ENCODE results near the gene GNAS-AS1.
A peak's percentile ranks its signal among the peaks of the same experiment; 100 is the strongest.

Gene GNAS-AS1

DNA sequence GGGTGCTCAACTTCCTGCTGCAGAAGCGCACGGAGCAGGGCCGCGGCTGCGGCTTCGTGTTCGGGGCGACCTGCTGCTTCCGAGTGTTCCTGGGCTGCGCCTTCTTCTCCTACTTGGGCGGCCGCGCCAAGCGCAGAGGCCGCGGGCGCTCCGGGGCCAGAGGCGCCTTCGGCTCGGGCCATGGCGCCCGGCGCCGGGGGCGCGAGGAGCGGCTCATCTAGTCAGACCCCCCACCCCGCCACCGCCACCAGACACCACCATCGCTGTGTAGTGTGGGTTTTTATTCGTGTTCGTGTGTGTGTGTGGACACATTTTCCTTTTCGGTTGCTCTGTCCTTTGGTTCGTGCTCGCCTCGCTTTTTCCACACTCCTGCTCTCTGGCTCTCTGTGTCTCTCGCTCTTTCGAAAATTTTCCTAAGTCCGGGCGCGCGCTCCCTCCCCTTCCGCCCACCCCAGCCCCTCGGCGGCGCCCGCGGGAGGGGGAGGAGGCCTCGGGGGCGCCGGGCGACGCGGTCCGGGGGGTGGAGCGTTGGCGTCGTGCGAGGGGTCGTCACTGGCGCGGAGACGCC is 39.9 kb upstream of the GNAS-AS1 start:
- TF ChIP-seq TARDBP (IDR thresholded peaks at IDR 0.05) (no peak), FOXK2 (IDR thresholded peaks at IDR 0.05) (no peak), SUZ12 (IDR thresholded peaks at IDR 0.05) (no peak), L3MBTL2 (conservative IDR thresholded peaks at IDR 0.05) (peak; percentile 75)
- CTCF ChIA-PET = no interaction called here
- POLR2A ChIA-PET = interaction anchor here (0.9 to 1.1 kb wide), 3 partner anchors 90 to 150 kb away, joined by 3 to 5 read pairs (median 3); partner anchors contain the start of genes ATP5F1E and NELFCD
- DNase-seq (ENCODE audit: extremely low spot score) = peak; percentile 36

DNA sequence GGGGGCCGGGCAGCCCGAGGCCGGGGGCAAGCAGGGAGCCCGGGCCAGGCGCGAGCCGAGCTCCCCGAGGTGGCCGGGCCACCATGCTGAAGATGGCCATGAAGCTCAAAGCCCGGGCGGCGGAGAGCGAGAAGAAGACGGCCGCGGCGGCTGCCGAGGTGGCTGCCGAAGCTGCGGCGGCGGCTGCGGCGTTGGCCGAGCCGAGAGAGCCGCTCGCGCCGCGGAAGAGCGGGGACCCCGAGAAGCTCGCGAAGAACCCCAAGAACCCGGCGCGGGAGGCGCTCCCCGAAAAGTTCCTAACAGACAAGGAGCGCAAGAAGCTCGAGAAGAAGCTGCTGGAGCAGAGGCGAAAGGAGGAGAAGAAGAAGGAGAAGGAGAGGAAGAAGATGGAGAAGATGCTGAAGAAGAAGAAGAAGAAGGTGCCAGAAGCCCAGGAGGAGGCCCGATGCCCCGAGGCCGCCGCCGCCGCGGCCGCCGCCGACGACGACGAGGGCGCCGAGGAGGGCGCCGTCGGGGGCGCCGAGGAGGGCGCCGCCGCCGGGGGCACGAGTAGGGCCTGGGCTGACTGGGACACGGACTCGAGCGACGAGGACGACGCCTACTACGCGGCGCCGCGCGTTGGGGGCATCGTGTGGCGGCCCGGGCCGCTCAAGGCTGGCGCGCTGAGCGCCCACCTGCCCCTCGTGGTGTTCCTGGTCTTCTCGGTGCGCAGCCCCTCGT is 39.3 kb upstream of the GNAS-AS1 start:
- ChIA-PET POLR2A (interaction anchor here (0.9 to 1.5 kb wide), 2 partner anchors 18 to 142 kb away, joined by 4 to 5 read pairs; partner anchors contain the start of gene ATP5F1E), CTCF (no interaction called here)
- TF ChIP-seq, protein P1, sequence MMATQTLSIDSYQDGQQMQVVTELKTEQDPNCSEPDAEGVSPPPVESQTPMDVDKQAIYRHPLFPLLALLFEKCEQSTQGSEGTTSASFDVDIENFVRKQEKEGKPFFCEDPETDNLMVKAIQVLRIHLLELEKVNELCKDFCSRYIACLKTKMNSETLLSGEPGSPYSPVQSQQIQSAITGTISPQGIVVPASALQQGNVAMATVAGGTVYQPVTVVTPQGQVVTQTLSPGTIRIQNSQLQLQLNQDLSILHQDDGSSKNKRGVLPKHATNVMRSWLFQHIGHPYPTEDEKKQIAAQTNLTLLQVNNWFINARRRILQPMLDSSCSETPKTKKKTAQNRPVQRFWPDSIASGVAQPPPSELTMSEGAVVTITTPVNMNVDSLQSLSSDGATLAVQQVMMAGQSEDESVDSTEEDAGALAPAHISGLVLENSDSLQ (IDR thresholded peaks at IDR 0.05) = no peak
- peak; percentile 68; the same call in 1 of the 2 replicates for TF ChIP-seq L3MBTL2 (conservative IDR thresholded peaks at IDR 0.05)
- TF ChIP-seq CTBP1 (IDR thresholded peaks at IDR 0.05; ENCODE audit: borderline replicate concordance) = no peak
- no peak for TF ChIP-seq FOXK2 (IDR thresholded peaks at IDR 0.05)
- TF ChIP-seq NFRKB (IDR thresholded peaks at IDR 0.05) = no peak
- DNase-seq (ENCODE audit: extremely low spot score) = no peak

DNA sequence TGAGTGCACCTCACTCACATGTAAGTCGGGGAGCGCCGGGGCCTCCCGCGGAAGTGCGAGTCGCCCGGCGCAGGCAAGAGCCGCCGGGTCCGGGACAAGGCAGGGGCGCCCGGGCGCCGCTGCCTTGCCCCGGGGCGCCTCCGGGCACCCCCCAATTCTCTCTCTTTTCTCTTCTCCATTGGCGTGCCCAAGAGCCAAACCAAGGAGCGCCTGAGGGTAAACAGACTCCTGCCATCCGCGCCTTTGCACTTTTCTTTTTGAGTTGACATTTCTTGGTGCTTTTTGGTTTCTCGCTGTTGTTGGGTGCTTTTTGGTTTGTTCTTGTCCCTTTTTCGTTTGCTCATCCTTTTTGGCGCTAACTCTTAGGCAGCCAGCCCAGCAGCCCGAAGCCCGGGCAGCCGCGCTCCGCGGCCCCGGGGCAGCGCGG is 38.6 kb upstream of the GNAS-AS1 start:
- no peak for DNase-seq (ENCODE audit: extremely low spot score)
- ChIA-PET CTCF (no interaction called here), POLR2A (interaction anchor here (0.6 to 1.5 kb wide), 6 partner anchors 11 to 439 kb away, joined by 3 to 5 read pairs (median 4); partner anchors contain the start of gene ATP5F1E)
- TF ChIP-seq ELF4 (IDR thresholded peaks at IDR 0.05) = no peak
- TF ChIP-seq FOXK2 (IDR thresholded peaks at IDR 0.05) = no peak
- no peak for TF ChIP-seq CTBP1 (IDR thresholded peaks at IDR 0.05; ENCODE audit: borderline replicate concordance)
- TF ChIP-seq FOXA1 (IDR thresholded peaks at IDR 0.05) = no peak

DNA sequence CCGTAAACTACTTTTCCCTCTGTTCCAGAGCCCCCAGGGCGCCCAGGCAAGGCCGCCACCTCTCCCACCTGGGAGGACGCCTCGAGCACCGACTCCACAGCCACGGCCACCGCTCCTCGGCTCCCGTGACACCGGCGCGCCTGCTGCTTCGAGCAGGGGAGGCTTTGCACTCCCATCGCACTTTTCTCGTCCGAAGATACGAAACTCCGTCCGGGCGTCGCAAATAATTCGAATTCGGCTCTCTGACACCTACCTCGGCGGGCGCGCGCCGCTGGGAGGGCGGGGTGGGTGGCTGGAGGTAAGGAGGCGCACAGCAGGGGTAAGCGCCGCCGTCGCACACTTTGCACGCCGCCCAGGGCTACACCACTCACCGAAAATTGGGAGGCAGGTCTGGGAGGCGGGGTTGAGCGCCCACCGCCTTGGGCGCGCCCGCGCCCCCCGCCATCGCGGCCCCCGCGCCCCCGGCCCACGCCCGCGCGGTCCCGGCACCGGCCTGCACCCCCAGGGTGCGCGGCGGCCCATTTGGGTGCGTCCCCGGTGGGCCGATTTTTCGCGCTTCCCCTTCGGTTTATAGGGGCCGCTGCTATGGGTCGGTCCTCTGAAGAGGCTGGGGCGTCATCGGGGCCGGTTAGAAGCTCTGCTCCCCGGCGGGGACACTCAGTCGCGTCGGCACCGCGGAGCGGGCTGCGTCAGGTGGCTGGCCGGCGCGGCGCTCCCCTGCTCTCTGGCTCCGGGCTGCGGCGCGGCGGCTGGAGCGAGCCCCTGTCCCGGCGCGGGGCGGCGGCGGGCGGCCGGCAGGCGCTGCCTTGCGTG is 38.0 kb upstream of the GNAS-AS1 start:
- CTCF ChIA-PET = no interaction called here
- POLR2A ChIA-PET = interaction anchor here (0.6 to 1.5 kb wide), 6 partner anchors 11 to 641 kb away, joined by 3 to 4 read pairs (median 3); partner anchors contain the start of gene ATP5F1E
- peak; percentile 71 for DNase-seq (ENCODE audit: extremely low spot score)
- TF ChIP-seq CTBP1 (IDR thresholded peaks at IDR 0.05; ENCODE audit: borderline replicate concordance) (no peak), ARNT (IDR thresholded peaks at IDR 0.05) (no peak), L3MBTL2 (conservative IDR thresholded peaks at IDR 0.05) (peak; percentile 71), FOXM1 (IDR thresholded peaks at IDR 0.05; ENCODE audit: borderline replicate concordance) (peak; percentile 80; the same call in 1 of the 2 replicates)

DNA sequence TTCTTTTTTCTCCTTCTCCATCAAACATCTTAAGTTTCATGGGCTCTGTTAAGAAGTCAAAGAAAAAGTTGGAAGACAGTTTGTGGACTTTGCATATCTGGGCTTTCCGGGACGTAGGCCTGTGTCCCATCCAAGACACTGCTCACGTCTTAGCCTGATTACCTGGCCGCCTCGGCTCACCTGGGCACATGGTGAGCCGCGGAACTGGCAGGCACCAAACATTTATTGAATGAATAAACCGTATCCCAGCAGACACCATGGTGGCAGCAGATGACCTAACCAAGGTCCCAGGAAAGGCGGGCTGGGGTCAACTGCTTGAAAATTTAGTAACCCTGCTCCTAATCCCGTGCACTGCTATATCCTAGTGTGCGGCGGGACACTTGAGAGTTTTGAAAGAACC is 37.4 kb upstream of the GNAS-AS1 start:
- DNase-seq (ENCODE audit: extremely low spot score) = no peak
- ChIA-PET POLR2A (no interaction called here), CTCF (no interaction called here)
- no peak for TF ChIP-seq FOXM1 (IDR thresholded peaks at IDR 0.05; ENCODE audit: borderline replicate concordance)
- no peak for TF ChIP-seq SP1 (IDR thresholded peaks at IDR 0.05)
- no peak for TF ChIP-seq CTBP1 (IDR thresholded peaks at IDR 0.05; ENCODE audit: borderline replicate concordance)
- TF ChIP-seq BHLHE40 (IDR thresholded peaks at IDR 0.05; ENCODE audit: borderline replicate concordance) = no peak
- TF ChIP-seq L3MBTL2 (conservative IDR thresholded peaks at IDR 0.05) = no peak
- no peak for TF ChIP-seq ZNF384 (IDR thresholded peaks at IDR 0.05)
- TF ChIP-seq SUZ12 (IDR thresholded peaks at IDR 0.05) = no peak
- no peak for TF ChIP-seq FOXK2 (IDR thresholded peaks at IDR 0.05)
- TF ChIP-seq ELF4 (IDR thresholded peaks at IDR 0.05) = no peak
- TF ChIP-seq ARNT (IDR thresholded peaks at IDR 0.05) = no peak
- TF ChIP-seq, protein P1 (IDR thresholded peaks at IDR 0.05) = no peak

DNA sequence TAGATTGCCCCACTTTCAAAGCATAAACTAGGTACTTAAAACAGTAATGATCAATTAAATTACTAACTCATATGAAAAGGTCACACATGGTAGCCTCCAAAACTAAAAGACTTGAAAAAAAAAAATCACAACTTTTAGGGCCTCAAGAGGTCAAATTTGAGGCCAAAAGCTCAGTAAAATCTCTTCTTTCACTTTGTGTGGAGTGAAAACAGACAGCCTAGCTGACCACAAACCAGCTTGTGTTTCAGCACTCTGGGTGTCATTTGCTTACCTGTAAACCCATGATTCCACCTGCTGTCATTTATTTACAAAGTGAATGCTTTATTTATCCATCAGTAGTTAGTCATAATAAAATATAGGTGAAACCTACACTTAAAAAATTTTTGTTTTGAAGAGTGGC is 35.8 kb upstream of the GNAS-AS1 start:
- CTCF ChIA-PET = no interaction called here
- POLR2A ChIA-PET = interaction anchor here (0.8 to 0.9 kb wide), 2 partner anchors 10 to 145 kb away, joined by 3 to 4 read pairs; partner anchors contain the start of gene ATP5F1E
- TF ChIP-seq ELF4 (IDR thresholded peaks at IDR 0.05) (no peak), LEF1 (IDR thresholded peaks at IDR 0.05; ENCODE audit: borderline replicate concordance) (no peak), CTBP1 (IDR thresholded peaks at IDR 0.05; ENCODE audit: borderline replicate concordance) (no peak), ARNT (IDR thresholded peaks at IDR 0.05) (no peak), SUZ12 (IDR thresholded peaks at IDR 0.05) (no peak)
- TF ChIP-seq, protein P1 (IDR thresholded peaks at IDR 0.05) = no peak
- DNase-seq (ENCODE audit: extremely low spot score) = no peak
